HG03558 (cell line): ENCODE data around the gene GALNT18.

ENCODE experiments used
- ATAC-seq: cut with Tn5 transposase; IDR thresholded peaks from one replicate; pipeline ENCODE4 v1.9.1; 2021; ENCODE audit warnings: moderate number of reproducible peaks; ENCODE audit not compliant: unreplicated experiment; ENCODE audit errors: extremely low read depth

The GALNT18 gene

GRCh38 chr11:11626128-11626527 lies 4.3 kb upstream of the GALNT18 start:
- ATAC-seq: no peak

GRCh38 chr11:11624926-11625325 lies 3.1 kb upstream of the GALNT18 start:
- no peak for ATAC-seq

GRCh38 chr11:11624204-11624603 lies 2.4 kb upstream of the GALNT18 start:
- no peak for ATAC-seq

- no peak for ATAC-seq
Measured at GRCh38 chr11:11622772-11623171, 967 bp upstream of the GALNT18 start.

- ATAC-seq: no peak
Measured at GRCh38 chr11:11622340-11622706, 518 bp upstream of the GALNT18 start.

- ATAC-seq: no peak
Measured at GRCh38 chr11:11620921-11621572, 758 bp downstream of the GALNT18 start.

- no peak for ATAC-seq
Measured at GRCh38 chr11:11620173-11620920, 1.5 kb downstream of the GALNT18 start.

- ATAC-seq: no peak
Measured at GRCh38 chr11:11618973-11619435, 2.8 kb downstream of the GALNT18 start.

GRCh38 chr11:11615086-11615485 lies 6.7 kb downstream of the GALNT18 start:
- ATAC-seq: no peak

GRCh38 chr11:11612439-11612838 lies 9.4 kb downstream of the GALNT18 start:
- no peak for ATAC-seq

- no peak for ATAC-seq
Measured at GRCh38 chr11:11611381-11611780, 10.4 kb downstream of the GALNT18 start.

- ATAC-seq: no peak
Measured at GRCh38 chr11:11608783-11609232, 13.0 kb downstream of the GALNT18 start.

- no peak for ATAC-seq
Measured at GRCh38 chr11:11607772-11608171, 14.0 kb downstream of the GALNT18 start.

- no peak for ATAC-seq
Measured at GRCh38 chr11:11605821-11606450, 15.9 kb downstream of the GALNT18 start.

- ATAC-seq: no peak
Measured at GRCh38 chr11:11605181-11605580, 16.6 kb downstream of the GALNT18 start.

- no peak for ATAC-seq
Measured at GRCh38 chr11:11604370-11604990, 17.3 kb downstream of the GALNT18 start.

- no peak for ATAC-seq
Measured at GRCh38 chr11:11602011-11602410, 19.8 kb downstream of the GALNT18 start.

- ATAC-seq: no peak
Measured at GRCh38 chr11:11600288-11600687, 21.5 kb downstream of the GALNT18 start.

GRCh38 chr11:11598243-11598642 lies 23.6 kb downstream of the GALNT18 start:
- ATAC-seq: no peak

- no peak for ATAC-seq
Measured at GRCh38 chr11:11594162-11594561, 27.6 kb downstream of the GALNT18 start.

- ATAC-seq: no peak
Measured at GRCh38 chr11:11592146-11592684, 29.6 kb downstream of the GALNT18 start.
